GM21447 (cell line): ENCODE results near the gene CDH11.

Experiments
- ATAC-seq: cut with Tn5 transposase; IDR thresholded peaks from one replicate; pipeline ENCODE4 v1.9.1; 2021; ENCODE audit not compliant: unreplicated experiment

The CDH11 gene

DNA sequence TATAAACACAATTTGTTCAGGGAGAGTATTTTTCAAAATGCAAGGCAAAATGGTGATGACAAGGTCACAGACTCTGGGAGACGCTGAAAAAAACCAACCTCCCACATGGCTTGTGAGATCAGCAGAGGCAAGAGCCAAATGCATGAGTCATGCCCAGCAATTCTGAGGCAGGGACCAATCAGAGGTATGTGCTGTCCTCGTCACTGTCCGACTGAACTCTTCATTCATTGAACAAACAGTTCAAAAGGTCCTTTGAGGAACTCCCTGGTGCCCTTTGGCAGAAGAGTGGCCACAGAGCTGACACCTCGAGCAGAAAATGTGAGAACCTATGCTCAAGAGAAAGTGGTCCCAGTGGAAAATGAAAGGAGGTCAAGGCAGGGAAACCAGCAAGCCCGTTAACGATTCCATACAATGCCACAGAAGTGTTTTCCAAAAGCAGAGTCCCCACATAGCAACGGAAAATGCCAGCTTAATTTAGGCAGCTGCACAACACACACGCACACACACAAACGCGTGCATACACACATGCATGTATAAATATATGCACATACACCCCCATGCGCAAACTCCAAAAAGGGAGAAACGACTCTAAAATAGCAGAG, 50.9 kb downstream of the CDH11 start:
- ATAC-seq, result no peak

DNA sequence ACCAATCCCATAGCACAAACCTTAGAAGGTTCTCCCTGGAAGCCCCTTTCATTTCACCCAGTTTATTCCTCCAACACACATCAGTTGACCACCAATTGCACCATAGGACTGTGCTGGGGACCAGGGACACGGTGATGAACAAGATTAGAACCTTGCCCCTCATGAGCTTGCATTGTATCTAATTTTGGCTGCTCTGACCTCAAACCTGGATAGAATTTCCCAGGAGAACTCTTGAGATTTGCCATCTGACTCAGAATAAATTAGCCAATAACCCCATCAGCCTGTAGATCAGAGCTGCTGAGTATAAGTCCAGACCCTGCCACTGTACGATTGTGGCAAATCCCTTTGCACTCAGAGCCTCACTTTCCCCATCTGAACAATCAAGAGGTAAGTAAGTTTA, 52.1 kb downstream of the CDH11 start:
- ATAC-seq, result no peak

DNA sequence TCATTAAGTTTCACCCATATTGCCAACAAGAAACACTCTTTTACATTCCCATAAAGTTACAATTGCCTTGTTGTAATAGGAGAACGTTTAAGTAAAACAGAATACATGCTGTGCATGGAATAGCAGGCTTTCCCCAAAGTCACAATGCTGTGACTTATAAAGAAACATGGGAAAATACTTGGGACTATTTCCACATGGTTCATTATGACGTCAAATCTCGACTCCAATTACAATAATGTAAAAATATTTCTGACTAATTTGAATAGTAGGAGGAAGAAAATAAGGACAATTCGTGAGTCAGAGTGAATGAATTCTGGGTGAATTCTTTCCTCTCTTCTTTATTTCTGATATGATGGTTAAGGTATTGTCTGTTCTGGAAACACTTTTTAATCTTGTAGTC, 52.8 kb downstream of the CDH11 start:
- no peak for ATAC-seq

DNA sequence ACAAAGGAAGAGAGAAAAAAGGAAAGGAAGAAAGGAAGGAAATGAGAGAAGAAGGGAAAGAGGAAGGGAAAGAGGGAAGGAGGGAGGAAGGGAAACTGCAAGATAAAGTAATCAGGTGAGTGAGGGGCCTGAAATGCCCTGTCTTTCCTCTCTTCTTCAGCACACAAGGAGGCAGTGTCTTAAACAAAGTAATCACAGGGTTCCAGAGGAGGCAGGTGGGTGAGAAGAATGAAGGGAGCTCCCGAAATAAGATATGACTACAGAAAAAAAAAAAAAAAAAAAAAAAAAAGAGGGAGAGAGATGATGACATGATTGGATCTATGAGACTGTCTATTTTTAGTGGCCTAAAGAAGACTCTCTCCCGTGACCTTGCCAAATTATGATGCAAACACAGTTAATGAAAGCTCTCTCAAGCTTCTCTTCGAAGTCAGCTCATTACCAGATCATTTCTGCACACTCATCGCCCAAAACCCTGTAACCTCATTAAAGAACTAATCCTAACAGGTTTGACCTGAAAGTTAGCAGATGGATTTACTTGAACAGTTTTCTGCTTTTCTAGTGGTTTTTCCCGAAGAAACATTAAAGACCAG, 53.6 kb downstream of the CDH11 start:
- ATAC-seq, result no peak

DNA sequence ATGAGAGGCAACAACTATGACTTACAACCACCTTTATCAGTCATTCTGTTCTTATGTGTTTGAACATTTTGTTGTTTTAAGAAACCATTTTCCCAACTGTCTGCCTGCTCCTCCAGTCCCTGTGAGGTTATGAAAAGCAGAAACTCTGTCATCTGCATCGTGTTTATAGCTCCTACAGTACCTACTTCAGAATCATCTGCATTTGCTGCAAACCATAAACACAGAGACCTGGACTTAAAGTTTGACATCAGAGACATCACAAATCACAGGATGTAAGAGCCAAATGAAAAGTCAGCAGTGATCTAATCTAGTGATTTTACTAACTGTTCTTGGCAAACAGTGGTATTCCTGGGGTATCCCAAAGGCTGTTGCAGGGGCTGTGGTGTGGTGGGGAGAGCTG, 55.2 kb downstream of the CDH11 start:
- no peak for ATAC-seq

DNA sequence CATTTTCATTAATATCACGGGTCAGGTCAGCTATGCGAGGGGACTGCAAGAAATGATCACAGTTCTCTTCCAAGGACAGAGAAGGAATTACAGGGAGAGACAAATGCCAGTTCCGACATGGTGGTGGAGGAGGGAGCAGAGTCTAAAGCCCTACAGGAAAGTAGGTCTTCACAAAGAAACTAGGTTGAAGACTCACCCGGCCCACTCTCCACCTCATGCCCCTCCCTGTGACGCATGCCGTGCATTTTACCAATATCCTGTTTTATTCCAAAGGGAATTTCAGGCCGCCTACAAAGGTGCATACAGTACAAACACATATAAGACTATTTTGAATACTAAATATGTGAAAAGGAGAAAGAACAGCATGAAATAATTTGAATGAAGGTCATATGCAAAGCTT, 56.8 kb downstream of the CDH11 start:
- ATAC-seq, result no peak

DNA sequence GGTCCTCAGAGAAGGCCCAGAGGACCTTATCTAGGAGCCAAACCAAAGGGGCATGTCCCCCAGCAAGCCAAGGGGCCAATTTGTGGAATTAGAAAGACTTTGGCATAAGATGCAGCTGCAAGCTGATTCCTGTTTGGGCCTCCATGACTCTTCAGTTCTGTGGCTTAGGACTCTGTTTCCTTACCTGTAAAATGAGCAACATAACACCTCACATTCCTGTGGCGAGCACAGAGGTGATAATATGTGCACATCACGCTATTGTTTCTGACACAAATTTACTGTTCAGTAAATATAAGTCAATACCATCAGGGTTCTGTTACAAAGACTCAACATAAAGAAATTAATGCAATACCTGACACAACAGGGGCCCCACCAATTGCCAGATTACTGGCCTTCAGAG, 57.7 kb downstream of the CDH11 start:
- ATAC-seq, result no peak

DNA sequence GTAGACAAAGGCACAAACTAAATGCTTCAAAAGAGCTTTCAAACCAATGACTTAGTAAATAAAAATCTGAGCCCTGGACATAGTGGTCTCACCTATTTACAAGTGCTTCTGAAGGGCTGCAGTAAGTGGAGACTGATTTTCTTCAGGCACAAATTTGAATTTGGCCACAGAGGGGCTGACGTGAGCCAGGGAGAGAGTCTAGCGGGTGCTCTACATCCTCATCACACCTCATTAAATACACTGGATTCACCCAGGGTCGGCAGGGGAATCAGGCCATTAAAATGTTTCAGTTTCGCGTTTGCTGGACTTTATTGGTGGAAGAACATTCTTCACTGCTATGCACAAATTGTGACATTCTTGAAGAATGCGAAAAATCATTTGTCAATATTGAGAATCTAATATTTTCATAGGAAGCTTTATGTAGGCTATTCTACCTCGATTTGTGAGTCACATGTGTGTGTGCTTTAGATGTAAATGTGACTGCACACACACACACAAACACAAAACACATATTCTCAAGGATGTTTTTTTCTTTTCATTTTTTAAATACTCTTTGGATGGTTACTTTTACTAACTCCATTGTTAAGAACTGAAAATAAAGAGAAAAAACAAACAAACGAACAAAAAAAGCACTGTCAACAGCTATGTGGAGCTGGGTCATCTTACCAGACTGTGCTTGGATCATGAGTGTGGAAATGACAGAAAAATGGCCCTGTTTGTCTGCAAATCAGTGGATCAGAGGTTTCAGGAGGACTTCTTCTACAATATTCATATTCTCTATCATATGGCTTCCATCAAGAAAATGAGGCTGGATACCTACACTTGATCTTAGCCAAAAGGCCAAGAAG, 58.9 kb downstream of the CDH11 start:
- ATAC-seq, result no peak

DNA sequence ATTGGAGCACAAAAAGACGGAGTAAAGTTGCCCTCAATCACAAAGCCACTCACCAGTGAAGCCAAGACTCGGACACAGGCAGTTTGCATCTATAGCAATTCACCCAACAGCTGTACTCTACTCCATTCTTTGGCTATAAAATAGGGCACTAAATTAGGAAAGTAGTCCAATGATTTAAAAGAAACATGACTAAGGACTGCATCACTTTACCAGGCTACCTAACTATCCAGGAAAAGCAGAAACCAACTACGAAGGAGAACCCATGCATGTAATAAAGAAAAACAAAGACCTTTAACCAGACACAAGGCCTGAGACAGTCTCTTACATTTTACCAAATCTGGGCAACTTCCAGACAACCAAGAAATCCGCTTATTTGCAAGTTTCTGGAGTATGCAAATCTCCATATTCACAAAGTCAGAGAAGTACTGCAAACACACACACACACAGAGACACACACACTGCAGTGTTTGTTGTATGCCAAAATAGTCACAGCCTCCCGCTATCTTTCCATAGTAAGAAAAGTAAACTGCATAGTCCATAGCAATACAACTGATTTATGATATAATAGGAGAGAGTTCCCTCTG, 59.8 kb downstream of the CDH11 start:
- ATAC-seq, result no peak

DNA sequence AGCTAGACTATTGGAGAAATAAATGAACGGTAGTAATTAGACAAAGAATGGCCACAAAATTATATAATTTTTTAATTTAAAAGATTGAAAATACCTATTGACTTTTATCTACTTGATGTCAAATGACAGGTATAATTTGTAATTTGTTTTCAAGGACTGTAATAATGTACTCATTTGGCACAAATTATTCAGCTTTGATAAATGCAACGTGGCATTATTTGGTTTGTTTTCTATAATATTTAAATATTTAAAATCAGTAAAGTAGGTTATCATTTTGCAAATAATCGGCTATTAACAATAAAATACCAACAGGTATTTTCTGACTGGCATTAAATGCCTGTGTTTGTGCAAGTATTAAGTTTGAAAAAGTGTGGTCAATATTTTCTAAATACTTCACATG, 60.6 kb downstream of the CDH11 start:
- no peak for ATAC-seq

DNA sequence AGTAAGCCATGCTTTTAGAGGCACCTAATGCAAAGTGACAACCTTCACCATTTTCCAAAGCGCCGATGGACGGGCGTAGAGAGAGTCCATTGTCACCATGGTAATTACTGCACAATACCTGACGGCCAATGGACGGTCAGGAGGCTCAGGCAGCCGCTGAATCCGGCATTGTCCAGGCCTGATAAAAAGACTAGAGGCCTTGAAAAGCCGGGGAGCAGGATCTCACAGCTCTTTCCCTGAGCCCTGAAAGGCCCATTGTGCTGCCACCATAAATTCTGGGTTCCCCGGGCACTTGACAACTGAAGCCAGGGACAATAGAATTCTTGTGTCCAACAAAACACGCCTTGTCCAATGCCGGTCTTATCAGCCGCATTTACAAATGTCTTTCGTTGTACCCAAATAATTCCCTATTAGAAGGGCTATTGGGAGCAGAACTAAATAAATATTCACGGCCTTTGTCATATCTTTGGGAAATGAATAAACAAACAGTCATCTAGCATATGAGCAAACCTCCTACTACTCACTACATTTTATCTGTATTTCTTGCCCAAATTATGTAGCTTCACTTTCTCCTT, 62.4 kb downstream of the CDH11 start:
- ATAC-seq, result no peak

DNA sequence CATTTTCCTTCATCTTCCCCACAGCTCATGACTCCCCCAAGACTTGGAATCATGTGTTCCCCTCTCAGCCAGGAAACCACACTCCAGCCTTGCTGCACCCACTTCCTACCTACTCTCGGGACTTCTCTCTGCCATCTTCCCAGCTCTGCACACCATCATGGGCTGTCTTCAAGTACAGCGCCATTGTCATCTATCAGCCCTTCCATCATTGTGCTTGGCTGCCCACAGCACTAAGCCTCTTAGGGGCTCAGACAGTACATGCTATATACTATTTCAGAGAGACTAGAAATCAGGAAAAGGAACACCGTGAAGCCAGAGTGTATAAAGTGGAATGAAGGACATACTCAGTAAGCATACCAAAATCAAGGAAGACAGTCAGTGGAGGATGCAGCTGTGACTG, 64.7 kb downstream of the CDH11 start:
- no peak for ATAC-seq

DNA sequence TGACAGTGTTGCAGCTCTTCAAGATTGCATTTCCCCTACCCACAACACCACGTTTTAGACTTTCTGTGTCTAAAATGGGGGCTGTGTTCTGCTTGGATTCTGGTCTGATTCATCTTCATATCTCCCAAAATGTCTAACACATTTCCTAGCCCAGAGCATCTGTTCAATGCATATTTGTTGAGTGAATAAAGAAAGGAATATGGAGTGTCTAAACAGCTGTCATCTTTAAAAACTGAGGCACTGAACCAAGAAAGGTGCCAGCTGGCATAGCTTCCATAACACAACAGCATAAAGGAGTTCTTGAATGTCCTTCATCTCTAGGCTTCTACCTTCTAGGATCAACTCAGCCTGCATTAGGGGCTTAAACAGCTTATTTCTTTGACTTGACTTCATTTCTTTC, 67.4 kb downstream of the CDH11 start:
- no peak for ATAC-seq

DNA sequence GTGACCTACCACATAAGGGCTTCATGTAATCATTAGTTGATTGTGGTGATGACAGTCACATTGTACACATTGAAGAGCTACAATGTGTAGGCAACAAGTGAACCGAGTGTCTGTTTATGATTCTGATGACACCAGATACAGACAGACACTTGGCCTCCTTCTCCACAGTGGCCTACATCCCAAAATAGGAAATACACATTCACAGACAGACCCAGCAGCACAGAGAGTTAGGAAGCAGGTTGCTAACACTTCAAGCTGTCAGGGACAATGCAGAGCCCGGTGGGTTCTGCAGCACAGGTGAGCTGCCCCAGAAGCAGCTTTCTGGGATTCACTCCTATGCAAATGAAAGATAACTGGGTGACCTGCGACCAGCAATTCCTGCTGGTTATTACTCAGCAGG, 72.2 kb downstream of the CDH11 start:
- ATAC-seq, result no peak

DNA sequence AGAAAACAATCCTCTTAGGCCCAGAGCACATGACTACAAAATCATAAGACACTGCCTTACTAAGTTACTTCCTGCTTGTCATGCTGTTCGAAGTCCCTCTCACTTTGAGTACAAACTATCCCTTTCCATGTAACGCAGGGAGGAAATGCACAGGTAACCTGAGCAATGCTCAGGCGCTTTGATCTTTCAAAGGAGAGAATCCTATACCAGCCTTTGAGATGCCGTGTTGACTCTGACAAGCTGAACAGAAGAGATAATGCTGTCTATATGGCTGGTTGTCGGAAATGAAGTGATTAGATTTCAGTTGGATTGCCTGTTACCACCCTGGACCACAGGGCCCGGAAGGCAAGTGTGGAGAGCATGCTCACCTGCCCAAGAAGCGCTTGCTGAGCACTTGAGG, 75.9 kb downstream of the CDH11 start:
- no peak for ATAC-seq

DNA sequence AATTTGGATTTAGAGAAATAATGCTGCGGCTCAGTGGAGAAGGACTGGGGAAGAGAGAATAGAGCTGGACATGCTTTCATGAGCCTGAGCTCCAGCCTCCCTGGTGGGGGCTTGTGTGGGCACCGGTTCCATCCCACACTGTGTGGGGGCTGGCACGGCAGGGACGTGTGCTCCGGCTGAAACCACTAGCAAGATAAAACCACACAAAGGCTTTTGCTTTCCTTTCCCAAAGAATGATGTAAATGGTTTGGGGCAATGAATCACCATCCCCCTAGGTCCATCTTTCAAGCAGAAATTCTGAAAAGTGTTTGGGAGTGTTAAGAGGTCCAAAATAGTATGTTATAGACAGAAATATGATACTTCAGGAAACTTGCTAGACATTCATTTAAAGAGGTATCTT, 77.0 kb downstream of the CDH11 start:
- no peak for ATAC-seq

DNA sequence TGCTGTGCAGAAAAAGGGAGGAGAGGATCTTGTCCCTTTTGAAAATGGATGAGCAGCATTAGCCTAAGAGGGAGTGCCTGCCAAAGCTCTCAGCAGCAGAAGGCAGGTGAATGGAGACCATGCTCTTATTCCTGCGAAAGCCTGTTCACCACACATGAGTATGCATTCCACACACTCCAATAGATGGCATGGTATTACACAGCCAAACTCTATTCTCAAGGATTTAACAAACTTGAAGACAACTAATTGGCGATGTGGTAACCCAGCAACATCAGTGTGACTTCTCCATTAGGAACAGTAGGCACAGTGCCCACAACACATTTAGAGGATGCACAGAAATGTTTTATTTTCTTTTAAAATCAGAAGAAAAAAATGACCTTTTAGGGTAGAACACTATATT, 77.8 kb downstream of the CDH11 start:
- ATAC-seq, result no peak

DNA sequence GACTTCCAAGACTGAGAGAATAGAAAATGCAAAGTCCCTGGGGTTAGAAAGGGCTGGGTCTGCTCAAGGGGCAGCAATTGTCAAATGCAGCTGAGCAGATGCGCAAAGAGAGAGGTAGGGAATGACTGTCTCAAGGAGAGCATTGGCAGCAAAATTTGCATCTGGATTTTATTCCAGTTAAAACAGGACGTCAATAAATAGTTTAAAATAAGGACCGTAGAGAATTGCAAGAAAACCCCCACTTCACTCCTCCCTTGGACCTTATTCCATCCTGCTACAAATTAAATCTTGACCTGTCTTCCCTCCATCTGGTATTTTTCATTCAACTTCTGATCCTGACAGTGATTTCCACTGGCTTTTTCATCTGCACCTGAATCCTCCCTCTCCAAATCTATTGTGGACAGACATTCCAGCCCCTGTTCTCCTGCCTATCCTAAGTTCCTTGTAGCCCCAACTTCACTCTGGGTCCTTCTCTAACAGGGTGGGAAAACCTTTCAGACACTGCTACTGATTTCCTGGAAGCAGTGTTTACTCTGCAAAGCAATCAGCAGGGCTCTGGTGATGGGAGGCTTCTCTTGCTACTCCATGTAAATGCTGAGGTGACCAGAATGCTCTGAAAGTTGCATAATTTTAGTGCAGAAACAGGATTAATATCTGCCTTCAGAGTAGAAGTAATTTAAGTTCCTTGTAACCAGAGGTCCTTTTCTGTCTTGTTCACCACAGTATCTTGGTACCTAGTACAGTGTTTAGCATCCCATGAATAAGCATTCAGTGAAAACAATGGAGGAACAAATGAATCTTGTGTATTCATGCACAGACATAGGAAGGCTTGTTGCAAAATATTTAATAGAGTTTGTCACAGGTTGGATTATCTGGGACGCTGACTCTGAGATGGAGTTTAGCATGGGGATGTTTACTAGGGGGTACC, 79.2 kb downstream of the CDH11 start:
- ATAC-seq, result no peak

DNA sequence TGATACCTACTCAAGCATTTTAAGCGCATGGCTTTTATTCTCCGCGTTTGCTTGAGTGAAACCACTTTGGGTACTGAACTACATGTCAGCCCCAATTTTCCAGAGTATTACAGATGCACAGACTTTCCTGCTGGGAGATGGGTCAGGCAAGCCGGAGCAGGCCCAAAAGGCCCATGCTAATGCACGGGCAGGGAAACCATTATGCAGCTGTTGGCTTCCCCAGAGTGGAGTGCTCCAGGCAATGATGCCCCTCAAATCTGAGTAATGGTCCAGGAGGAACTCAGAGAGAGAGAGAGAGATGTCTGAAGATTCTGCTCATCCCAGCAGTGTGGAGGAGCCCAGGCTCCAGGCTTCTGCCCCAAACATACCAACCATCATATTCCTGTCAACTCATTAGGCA, 80.2 kb downstream of the CDH11 start:
- ATAC-seq, result no peak

DNA sequence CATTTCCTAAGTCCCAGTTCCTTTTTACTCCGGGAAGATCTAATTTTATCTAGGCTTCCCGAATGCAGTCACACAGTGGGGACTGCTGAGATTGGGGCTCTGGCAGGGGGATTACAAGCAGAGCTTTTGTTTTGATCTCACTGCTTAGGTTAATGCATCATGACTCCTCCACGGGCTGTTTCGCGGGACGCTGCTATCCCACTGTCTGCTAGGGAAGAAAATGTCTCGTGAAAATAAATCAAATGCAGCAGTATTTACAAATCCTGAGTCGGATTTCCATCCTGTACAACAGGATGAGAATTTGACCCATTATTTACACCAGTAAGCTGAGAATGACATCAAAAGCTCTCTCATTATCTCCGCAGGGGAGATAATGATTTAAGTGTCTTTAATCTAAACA, 83.8 kb downstream of the CDH11 start:
- ATAC-seq, result no peak

DNA sequence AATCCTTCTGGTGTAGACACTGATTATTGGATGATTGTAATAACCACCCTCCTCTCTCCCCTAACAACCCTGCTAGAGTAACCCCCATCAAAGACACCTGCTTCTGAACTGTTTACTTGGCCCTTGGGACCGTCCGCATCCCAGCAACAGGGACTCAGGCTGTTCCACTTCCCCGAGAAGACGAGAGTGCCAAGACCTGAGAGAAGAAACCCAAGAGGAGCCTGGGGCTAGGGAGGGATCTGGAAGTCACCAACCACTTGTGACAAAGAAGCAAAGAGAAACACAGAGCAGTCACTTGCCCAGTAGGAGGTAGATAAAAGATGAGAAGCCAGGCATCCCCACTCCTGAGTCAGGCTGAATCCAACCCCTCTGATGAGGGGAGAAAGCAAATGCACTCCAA, 84.3 kb downstream of the CDH11 start:
- no peak for ATAC-seq
